ENCODE data around the gene RANBP17.

DNA sequence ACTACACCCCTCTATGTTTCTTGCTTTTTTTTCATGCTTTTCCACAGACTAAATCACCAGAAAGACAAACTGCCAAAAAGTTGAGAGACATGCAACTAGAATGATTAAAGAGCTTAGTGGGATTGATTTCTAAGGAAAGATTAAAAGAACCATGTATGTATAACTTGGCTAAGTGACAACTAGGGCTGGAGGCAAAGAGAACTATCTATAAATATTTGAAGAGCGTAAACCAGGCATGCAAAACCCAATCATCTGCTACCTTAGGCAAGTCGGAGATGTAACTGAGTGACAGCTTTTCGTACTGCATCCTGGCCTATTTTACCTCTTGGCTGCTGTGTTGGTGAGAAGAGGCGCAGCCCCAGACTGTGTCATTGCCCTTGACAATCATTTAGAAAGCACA is 326.2 kb downstream of the RANBP17 start:
- TF ChIP-seq POLR2A (IDR thresholded peaks at IDR 0.05) (no peak), POLR2AphosphoS5 (IDR thresholded peaks at IDR 0.05) (no peak), EP300 (IDR thresholded peaks at IDR 0.05) (no peak)
- TF ChIP-seq, protein P1, sequence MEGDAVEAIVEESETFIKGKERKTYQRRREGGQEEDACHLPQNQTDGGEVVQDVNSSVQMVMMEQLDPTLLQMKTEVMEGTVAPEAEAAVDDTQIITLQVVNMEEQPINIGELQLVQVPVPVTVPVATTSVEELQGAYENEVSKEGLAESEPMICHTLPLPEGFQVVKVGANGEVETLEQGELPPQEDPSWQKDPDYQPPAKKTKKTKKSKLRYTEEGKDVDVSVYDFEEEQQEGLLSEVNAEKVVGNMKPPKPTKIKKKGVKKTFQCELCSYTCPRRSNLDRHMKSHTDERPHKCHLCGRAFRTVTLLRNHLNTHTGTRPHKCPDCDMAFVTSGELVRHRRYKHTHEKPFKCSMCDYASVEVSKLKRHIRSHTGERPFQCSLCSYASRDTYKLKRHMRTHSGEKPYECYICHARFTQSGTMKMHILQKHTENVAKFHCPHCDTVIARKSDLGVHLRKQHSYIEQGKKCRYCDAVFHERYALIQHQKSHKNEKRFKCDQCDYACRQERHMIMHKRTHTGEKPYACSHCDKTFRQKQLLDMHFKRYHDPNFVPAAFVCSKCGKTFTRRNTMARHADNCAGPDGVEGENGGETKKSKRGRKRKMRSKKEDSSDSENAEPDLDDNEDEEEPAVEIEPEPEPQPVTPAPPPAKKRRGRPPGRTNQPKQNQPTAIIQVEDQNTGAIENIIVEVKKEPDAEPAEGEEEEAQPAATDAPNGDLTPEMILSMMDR (IDR thresholded peaks at IDR 0.05) = no peak
